ENCODE measurements around the gene BRAP.
"Not testable (repeated sequence)": the region's sequence is repeated elsewhere in the genome, so short reads cannot be mapped to it uniquely, and the experiment has no call there.

BRAP gene

GRCh38 chr12:111672822-111673381, 12.9 kb downstream of the BRAP start:
- DNase-seq = peak in 1 of 2 experiments; percentile 5

GRCh38 chr12:111664961-111665865, 20.5 kb downstream of the BRAP start:
- DNase-seq = no peak

- DNase-seq = no peak
These were observed 21.3 kb downstream of the BRAP start for GRCh38 chr12:111664499-111664898.

- DNase-seq = no peak
These were observed 29.7 kb downstream of the BRAP start for GRCh38 chr12:111656016-111656415.

- no peak for DNase-seq
These were observed 30.4 kb downstream of the BRAP start for GRCh38 chr12:111655356-111655755.

GRCh38 chr12:111653596-111653995, 32.2 kb downstream of the BRAP start:
- DNase-seq = no peak

- not testable (repeated sequence) for DNase-seq
These were observed 33.2 kb downstream of the BRAP start for GRCh38 chr12:111652530-111652929.

- no peak for DNase-seq
These were observed 34.8 kb downstream of the BRAP start for GRCh38 chr12:111650912-111651311.

GRCh38 chr12:111645433-111645832, 40.3 kb downstream of the BRAP start:
- no peak for DNase-seq

- DNase-seq = peak; percentile 13 to 65
These were observed 42.3 kb downstream of the BRAP start for GRCh38 chr12:111643427-111643826.

- DNase-seq = no peak
These were observed 42.9 kb downstream of the BRAP start for GRCh38 chr12:111642681-111643426.

GRCh38 chr12:111640506-111640905, 45.2 kb downstream of the BRAP start:
- no peak for DNase-seq

- no peak for DNase-seq
These were observed 47.2 kb downstream of the BRAP start for GRCh38 chr12:111638556-111638955.

GRCh38 chr12:111636209-111636945, 49.4 kb downstream of the BRAP start:
- DNase-seq = no peak

GRCh38 chr12:111635524-111635923, 50.2 kb downstream of the BRAP start:
- no peak for DNase-seq

GRCh38 chr12:111628505-111629260, 57.1 kb downstream of the BRAP start:
- DNase-seq = no peak

GRCh38 chr12:111626230-111626629, 59.5 kb downstream of the BRAP start:
- DNase-seq = no peak

- no peak for DNase-seq
These were observed 61.2 kb downstream of the BRAP start for GRCh38 chr12:111624540-111624939.

GRCh38 chr12:111617841-111618240, 67.9 kb downstream of the BRAP start:
- DNase-seq = not testable (repeated sequence)

- DNase-seq = no peak
These were observed 69.6 kb downstream of the BRAP start for GRCh38 chr12:111616177-111616623.

- no peak for DNase-seq
These were observed 78.5 kb downstream of the BRAP start for GRCh38 chr12:111607239-111607638.

GRCh38 chr12:111606767-111607230, 79.0 kb downstream of the BRAP start:
- DNase-seq = no peak

Measured in NCI-H2081 (cell line).